HG03354 (cell line): ENCODE measurements around the gene FAM111A.

Source experiments
- ATAC-seq: cut with Tn5 transposase; IDR thresholded peaks from one replicate; pipeline ENCODE4 v1.9.1; 2021; ENCODE audit warnings: mild to moderate bottlenecking; ENCODE audit not compliant: unreplicated experiment, poor library complexity, severe bottlenecking

FAM111A gene

GRCh38 chr11:59138643-59139042, 4.0 kb upstream of the FAM111A start:
- no peak for ATAC-seq

- no peak for ATAC-seq
These were observed 1.5 kb upstream of the FAM111A start for GRCh38 chr11:59141191-59141590.

- ATAC-seq = peak; percentile 1
These were observed 789 bp upstream of the FAM111A start for GRCh38 chr11:59141673-59142460.

GRCh38 chr11:59144096-59144495, 1.4 kb downstream of the FAM111A start:
- no peak for ATAC-seq

GRCh38 chr11:59144579-59145345, 2.1 kb downstream of the FAM111A start:
- peak; percentile 64 for ATAC-seq

GRCh38 chr11:59145534-59145933, 2.9 kb downstream of the FAM111A start:
- no peak for ATAC-seq

- ATAC-seq = peak; percentile 61
These were observed 9.1 kb downstream of the FAM111A start for GRCh38 chr11:59151761-59152160.

GRCh38 chr11:59152312-59152951, 9.8 kb downstream of the FAM111A start:
- peak; percentile 85 for ATAC-seq

- ATAC-seq = no peak
These were observed 12.0 kb downstream of the FAM111A start for GRCh38 chr11:59154610-59155009.

- no peak for ATAC-seq
These were observed 14.8 kb downstream of the FAM111A start for GRCh38 chr11:59157433-59157832.

- peak; percentile 93 for ATAC-seq
These were observed 15.8 kb downstream of the FAM111A start for GRCh38 chr11:59158206-59159068.

GRCh38 chr11:59164028-59164427, 21.4 kb downstream of the FAM111A start:
- no peak for ATAC-seq

GRCh38 chr11:59171508-59172322, 29.1 kb downstream of the FAM111A start, which contains the start of gene DTX4:
DTX4 (plus strand) TSS chr11:59172132; CDS start chr11:59172596, 464 bp downstream.
- peak; percentile 80 for ATAC-seq

GRCh38 chr11:59172345-59173079, 29.9 kb downstream of the FAM111A start:
- ATAC-seq = peak; percentile 45

GRCh38 chr11:59173080-59173963, 30.7 kb downstream of the FAM111A start:
- ATAC-seq = peak; percentile 3

- ATAC-seq = no peak
These were observed 31.5 kb downstream of the FAM111A start for GRCh38 chr11:59173964-59174663.

GRCh38 chr11:59174664-59175033, 32.0 kb downstream of the FAM111A start:
- no peak for ATAC-seq
